A549 (cell line): ENCODE results near the gene ADCY7.

Experiments used
- NR3C1 ChIP-seq: fragments of >200 bp; sonication (Bioruptor Twin); formaldehyde crosslinking; IDR thresholded peaks from 3 replicates; pipeline ENCODE4 v1.6.1; 2017
- ZNF302 ChIP-seq: fragments of 250-450 bp; sonication (Bioruptor Pico); IDR thresholded peaks from 2 replicates; pipeline ENCODE4 v1.9.0; 2021; ENCODE audit warnings: inconsistent platforms, mild to moderate bottlenecking, moderate library complexity
- TF ChIP-seq, protein P1 (sequence below): fragments of >200 bp; sonication (Bioruptor Twin); formaldehyde crosslinking; IDR thresholded peaks from 3 replicates; pipeline ENCODE4 v1.5.1; 2016
- TF ChIP-seq, protein P2 (sequence below): fragments of 200-600 bp; sonication (generic); IDR thresholded peaks from 2 replicates; pipeline ENCODE4 v1.6.1; 2016; ENCODE audit warnings: antibody characterized with exemption, mild to moderate bottlenecking, moderate library complexity

GRCh38 chr16:50329446-50330189 lies 63.3 kb downstream of the ADCY7 start:
- TF ChIP-seq, protein P1, sequence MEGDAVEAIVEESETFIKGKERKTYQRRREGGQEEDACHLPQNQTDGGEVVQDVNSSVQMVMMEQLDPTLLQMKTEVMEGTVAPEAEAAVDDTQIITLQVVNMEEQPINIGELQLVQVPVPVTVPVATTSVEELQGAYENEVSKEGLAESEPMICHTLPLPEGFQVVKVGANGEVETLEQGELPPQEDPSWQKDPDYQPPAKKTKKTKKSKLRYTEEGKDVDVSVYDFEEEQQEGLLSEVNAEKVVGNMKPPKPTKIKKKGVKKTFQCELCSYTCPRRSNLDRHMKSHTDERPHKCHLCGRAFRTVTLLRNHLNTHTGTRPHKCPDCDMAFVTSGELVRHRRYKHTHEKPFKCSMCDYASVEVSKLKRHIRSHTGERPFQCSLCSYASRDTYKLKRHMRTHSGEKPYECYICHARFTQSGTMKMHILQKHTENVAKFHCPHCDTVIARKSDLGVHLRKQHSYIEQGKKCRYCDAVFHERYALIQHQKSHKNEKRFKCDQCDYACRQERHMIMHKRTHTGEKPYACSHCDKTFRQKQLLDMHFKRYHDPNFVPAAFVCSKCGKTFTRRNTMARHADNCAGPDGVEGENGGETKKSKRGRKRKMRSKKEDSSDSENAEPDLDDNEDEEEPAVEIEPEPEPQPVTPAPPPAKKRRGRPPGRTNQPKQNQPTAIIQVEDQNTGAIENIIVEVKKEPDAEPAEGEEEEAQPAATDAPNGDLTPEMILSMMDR, result no peak
- no peak for TF ChIP-seq NR3C1
- TF ChIP-seq, protein P2, sequence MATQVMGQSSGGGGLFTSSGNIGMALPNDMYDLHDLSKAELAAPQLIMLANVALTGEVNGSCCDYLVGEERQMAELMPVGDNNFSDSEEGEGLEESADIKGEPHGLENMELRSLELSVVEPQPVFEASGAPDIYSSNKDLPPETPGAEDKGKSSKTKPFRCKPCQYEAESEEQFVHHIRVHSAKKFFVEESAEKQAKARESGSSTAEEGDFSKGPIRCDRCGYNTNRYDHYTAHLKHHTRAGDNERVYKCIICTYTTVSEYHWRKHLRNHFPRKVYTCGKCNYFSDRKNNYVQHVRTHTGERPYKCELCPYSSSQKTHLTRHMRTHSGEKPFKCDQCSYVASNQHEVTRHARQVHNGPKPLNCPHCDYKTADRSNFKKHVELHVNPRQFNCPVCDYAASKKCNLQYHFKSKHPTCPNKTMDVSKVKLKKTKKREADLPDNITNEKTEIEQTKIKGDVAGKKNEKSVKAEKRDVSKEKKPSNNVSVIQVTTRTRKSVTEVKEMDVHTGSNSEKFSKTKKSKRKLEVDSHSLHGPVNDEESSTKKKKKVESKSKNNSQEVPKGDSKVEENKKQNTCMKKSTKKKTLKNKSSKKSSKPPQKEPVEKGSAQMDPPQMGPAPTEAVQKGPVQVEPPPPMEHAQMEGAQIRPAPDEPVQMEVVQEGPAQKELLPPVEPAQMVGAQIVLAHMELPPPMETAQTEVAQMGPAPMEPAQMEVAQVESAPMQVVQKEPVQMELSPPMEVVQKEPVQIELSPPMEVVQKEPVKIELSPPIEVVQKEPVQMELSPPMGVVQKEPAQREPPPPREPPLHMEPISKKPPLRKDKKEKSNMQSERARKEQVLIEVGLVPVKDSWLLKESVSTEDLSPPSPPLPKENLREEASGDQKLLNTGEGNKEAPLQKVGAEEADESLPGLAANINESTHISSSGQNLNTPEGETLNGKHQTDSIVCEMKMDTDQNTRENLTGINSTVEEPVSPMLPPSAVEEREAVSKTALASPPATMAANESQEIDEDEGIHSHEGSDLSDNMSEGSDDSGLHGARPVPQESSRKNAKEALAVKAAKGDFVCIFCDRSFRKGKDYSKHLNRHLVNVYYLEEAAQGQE, result no peak
- no peak for TF ChIP-seq ZNF302
